ENCODE measurements around the gene CRYZ. TPM values are rescaled to one million over a fixed set of nuclear protein-coding genes. Genes with fewer than 3 reads are reported as not detected.

The CRYZ gene
- 10 to 100 TPM; 29.5 to 45.7 (median 38.8) TPM for total RNA-seq

- Histone ChIP-seq H3K4me1 (peaks cover 41 to 64% (median 49%) of the 10 kb centered on the region in 4 donors), H3K4me3 (peak within 1 kb of the TSS; percentile 76 to 93 (median 80)), H3K9me3 (no peaks in the 10 kb centered on the region), H3K36me3 (peaks cover 0 to 22% (median 15%) of the 10 kb centered on the region in 4 donors), H3K27ac (replicated peaks in 1 of 4) (peak within 1 kb of the TSS; percentile 84 to 91 (median 87)), H3K27me3 (no peaks in the 10 kb centered on the region)
- peak; percentile 84 to 94 for TF ChIP-seq POLR2AphosphoS5 (IDR thresholded peaks at IDR 0.05)
- TF ChIP-seq POLR2A (IDR thresholded peaks at IDR 0.05; ENCODE audit: low read depth), result no peak
- TF ChIP-seq CTCF (IDR thresholded peaks at IDR 0.05), result peak; percentile 11 to 25 (median 16)
- 0% methylated on average over 29 of the region's 30 CpGs for WGBS
- peak; percentile 95 for DNase-seq (ENCODE audit: extremely low spot score)
- intact Hi-C loops (cut with DNase I), result loop anchor here (10.0 kb wide), 1 partner anchor 528 kb away; no protein-coding TSS in a partner anchor
These were observed at the start of gene CRYZ, which contains the start of gene TYW3 for GRCh38 chr1:74732960-74733603. Gene CRYZ (minus strand): TSS chr1:74733050. CDS start chr1:74724821, 8,229 bp downstream. Gene TYW3 (plus strand): TSS chr1:74733152. CDS start chr1:74733245, 93 bp downstream.

GRCh38 chr1:74780594-74780993 lies 47.7 kb upstream of the CRYZ start:
- no peaks in the 10 kb centered on the region for H3K36me3 ChIP-seq
- intact Hi-C loops (cut with DNase I), result no loop called here
- TF ChIP-seq EP300 (IDR thresholded peaks at IDR 0.05) (no peak), CTCF (IDR thresholded peaks at IDR 0.05) (no peak), POLR2AphosphoS5 (IDR thresholded peaks at IDR 0.05) (no peak), POLR2A (IDR thresholded peaks at IDR 0.05; ENCODE audit: low read depth) (no peak)
- no peak for DNase-seq (ENCODE audit: extremely low spot score)
- no peaks in the 10 kb centered on the region for H3K9me3 ChIP-seq
- 41% methylated on average over 2 of the region's 2 CpGs for WGBS
- no peaks in the 10 kb centered on the region for H3K4me1 ChIP-seq
- H3K27me3 ChIP-seq, result peaks cover 0 to 3% (median 0%) of the 10 kb centered on the region in 4 donors
- no peak overlapping the region for H3K27ac ChIP-seq (replicated peaks in 1 of 4)
- no peak overlapping the region for H3K4me3 ChIP-seq

GRCh38 chr1:74779750-74780149 lies 46.9 kb upstream of the CRYZ start:
- H3K4me3 ChIP-seq, result no peak overlapping the region
- intact Hi-C loops (cut with DNase I), result no loop called here
- no peak for DNase-seq (ENCODE audit: extremely low spot score)
- H3K27ac ChIP-seq (replicated peaks in 1 of 4), result no peak overlapping the region
- H3K9me3 ChIP-seq, result no peaks in the 10 kb centered on the region
- H3K4me1 ChIP-seq, result no peaks in the 10 kb centered on the region
- no peaks in the 10 kb centered on the region for H3K36me3 ChIP-seq
- peaks cover 0 to 3% (median 0%) of the 10 kb centered on the region in 4 donors for H3K27me3 ChIP-seq
- no peak for TF ChIP-seq POLR2A (IDR thresholded peaks at IDR 0.05; ENCODE audit: low read depth)
- no peak for TF ChIP-seq EP300 (IDR thresholded peaks at IDR 0.05)
- TF ChIP-seq POLR2AphosphoS5 (IDR thresholded peaks at IDR 0.05), result no peak
- TF ChIP-seq CTCF (IDR thresholded peaks at IDR 0.05), result no peak

GRCh38 chr1:74777525-74777924 lies 44.7 kb upstream of the CRYZ start:
- intact Hi-C loops (cut with DNase I), result no loop called here

More at GRCh38 chr1:74777525-74777924, 44.7 kb upstream of the CRYZ start:
- Histone ChIP-seq H3K9me3 (no peaks in the 10 kb centered on the region), H3K4me3 (no peak overlapping the region), H3K27me3 (no peaks in the 10 kb centered on the region), H3K36me3 (no peaks in the 10 kb centered on the region), H3K27ac (replicated peaks in 1 of 4) (no peak overlapping the region), H3K4me1 (no peaks in the 10 kb centered on the region)
- 93% methylated on average over 1 of the region's 1 CpG for WGBS
- TF ChIP-seq EP300 (IDR thresholded peaks at IDR 0.05) (no peak), POLR2A (IDR thresholded peaks at IDR 0.05; ENCODE audit: low read depth) (no peak), CTCF (IDR thresholded peaks at IDR 0.05) (no peak), POLR2AphosphoS5 (IDR thresholded peaks at IDR 0.05) (no peak)
- no peak for DNase-seq (ENCODE audit: extremely low spot score)

All from esophagus muscularis mucosa (tissue), 4 donors.